Thyroid gland (tissue), 4 donors: ENCODE data around the gene UBXN10.
A peak's percentile ranks its signal among the peaks of the same experiment; 100 is the strongest.

ENCODE experiments used
- POLR2A ChIP-seq, 2 donors: fragments of 450-650 bp; IDR thresholded peaks; one replicate each; pipeline ENCODE4 v1.6.1; 2017; ENCODE audit warnings: antibody characterized with exemption in 2 of 2, mild to moderate bottlenecking in 2 of 2, moderate library complexity in 1 of 2
- TF ChIP-seq, protein P1 (sequence below), 6 experiments: fragments of 200-600 bp in 3 of 6; fragments of 450-650 bp in 3 of 6; sonication (generic) in 3 of 6; IDR thresholded peaks; one replicate each; pipeline ENCODE4 v1.5.1; 2016 to 2019; ENCODE audit warnings: antibody characterized with exemption in 6 of 6, mild to moderate bottlenecking in 2 of 6, inconsistent platforms in 1 of 6, moderate library complexity in 1 of 6

GRCh38 chr1:20194757-20195461 is 9.0 kb downstream of the UBXN10 start:
- TF ChIP-seq, protein P1, sequence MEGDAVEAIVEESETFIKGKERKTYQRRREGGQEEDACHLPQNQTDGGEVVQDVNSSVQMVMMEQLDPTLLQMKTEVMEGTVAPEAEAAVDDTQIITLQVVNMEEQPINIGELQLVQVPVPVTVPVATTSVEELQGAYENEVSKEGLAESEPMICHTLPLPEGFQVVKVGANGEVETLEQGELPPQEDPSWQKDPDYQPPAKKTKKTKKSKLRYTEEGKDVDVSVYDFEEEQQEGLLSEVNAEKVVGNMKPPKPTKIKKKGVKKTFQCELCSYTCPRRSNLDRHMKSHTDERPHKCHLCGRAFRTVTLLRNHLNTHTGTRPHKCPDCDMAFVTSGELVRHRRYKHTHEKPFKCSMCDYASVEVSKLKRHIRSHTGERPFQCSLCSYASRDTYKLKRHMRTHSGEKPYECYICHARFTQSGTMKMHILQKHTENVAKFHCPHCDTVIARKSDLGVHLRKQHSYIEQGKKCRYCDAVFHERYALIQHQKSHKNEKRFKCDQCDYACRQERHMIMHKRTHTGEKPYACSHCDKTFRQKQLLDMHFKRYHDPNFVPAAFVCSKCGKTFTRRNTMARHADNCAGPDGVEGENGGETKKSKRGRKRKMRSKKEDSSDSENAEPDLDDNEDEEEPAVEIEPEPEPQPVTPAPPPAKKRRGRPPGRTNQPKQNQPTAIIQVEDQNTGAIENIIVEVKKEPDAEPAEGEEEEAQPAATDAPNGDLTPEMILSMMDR (IDR thresholded peaks at IDR 0.05) = peak; percentile 52 to 90 (median 62)
- no peak for TF ChIP-seq POLR2A (IDR thresholded peaks at IDR 0.05)
